Small intestine (tissue), 7 donors: ENCODE results near the gene RNF212. TPM values are rescaled to one million over a fixed set of nuclear protein-coding genes. Genes with fewer than 3 reads are reported as not detected.

Experiments used
- DNase-seq, 2 donors: peaks; one replicate each; pipeline versions ENCODE4 v3.0.0 to v3.0.0-alpha.2; 2013
- FAIRE-seq: peaks from 2 replicates; lab custom pipeline; 2012; peaks lifted over from hg19 to GRCh38; lab: Jason Lieb, UNC
- H3K27ac ChIP-seq, 3 donors: one replicate each; pipeline ENCODE4 v1.5.1; 2013; ENCODE audit warnings: low read length in 2 of 3, mild to moderate bottlenecking in 2 of 3, control low read depth in 1 of 3, inconsistent platforms in 1 of 3, low read depth in 1 of 3, moderate library complexity in 1 of 3
- H3K27me3 ChIP-seq, 3 donors: one replicate each; pipeline ENCODE4 v1.6.1; 2013; ENCODE audit warnings: low read length in 3 of 3, inconsistent platforms in 1 of 3; ENCODE audit not compliant: control insufficient read depth in 3 of 3, insufficient read depth in 3 of 3
- H3K36me3 ChIP-seq, 3 donors: one replicate each; pipeline ENCODE4 v1.6.1; 2013; ENCODE audit warnings: low read length in 3 of 3, inconsistent platforms in 1 of 3, low read depth in 1 of 3, mild to moderate bottlenecking in 1 of 3, moderate library complexity in 1 of 3; ENCODE audit not compliant: control insufficient read depth in 3 of 3, insufficient read depth in 2 of 3
- H3K4me1 ChIP-seq, 3 donors: one replicate each; pipeline ENCODE4 v1.6.1; 2013; ENCODE audit warnings: low read length in 2 of 3, inconsistent platforms in 1 of 3, low read depth in 1 of 3, mild to moderate bottlenecking in 1 of 3, moderate library complexity in 1 of 3; ENCODE audit not compliant: control insufficient read depth in 3 of 3, insufficient read depth in 2 of 3
- H3K4me3 ChIP-seq, 3 donors: one replicate each; pipeline ENCODE4 v1.5.1; 2013; ENCODE audit warnings: low read length in 3 of 3, control low read depth in 1 of 3, inconsistent platforms in 1 of 3, low read depth in 1 of 3, mild to moderate bottlenecking in 1 of 3, moderate library complexity in 1 of 3
- H3K9me3 ChIP-seq, 2 donors: one replicate each; pipeline ENCODE4 v1.6.1; 2013; ENCODE audit warnings: low read depth in 1 of 2, low read length in 1 of 2; ENCODE audit not compliant: control insufficient read depth in 2 of 2, insufficient read depth in 1 of 2
- WGBS, 3 donors: extraction: QIAGEN DNeasy Blood & Tissue Kit; methylation state at CpG; one replicate each; pipeline ENCODE4 v1.1.7; 2013; 5-methylcytosine and 5-hydroxymethylcytosine counted together
- polyA plus RNA-seq, 4 donors: library from polyadenylated mRNA; stranded (reverse) in 3 of 4; unstranded in 1 of 4; fragments of 200-250 nt in 3 of 4; fragments of 120-200 nt in 1 of 4; gene quantifications; one replicate each; pipeline versions ENCODE4 v1.2.1 to v1.2.3, GENCODE V29; 2013
- donor health status: healthy with polysubstance abuse.
- donor health status: control.
- donor health status: control.
- donor health status: Bipolar disorder and iron deficiency.
- donor health status: healthy.

The RNF212 gene
- polyA plus RNA-seq, 4 donors: 1.4 to 2.2 (median 1.7) TPM; not detected in 1

DNA sequence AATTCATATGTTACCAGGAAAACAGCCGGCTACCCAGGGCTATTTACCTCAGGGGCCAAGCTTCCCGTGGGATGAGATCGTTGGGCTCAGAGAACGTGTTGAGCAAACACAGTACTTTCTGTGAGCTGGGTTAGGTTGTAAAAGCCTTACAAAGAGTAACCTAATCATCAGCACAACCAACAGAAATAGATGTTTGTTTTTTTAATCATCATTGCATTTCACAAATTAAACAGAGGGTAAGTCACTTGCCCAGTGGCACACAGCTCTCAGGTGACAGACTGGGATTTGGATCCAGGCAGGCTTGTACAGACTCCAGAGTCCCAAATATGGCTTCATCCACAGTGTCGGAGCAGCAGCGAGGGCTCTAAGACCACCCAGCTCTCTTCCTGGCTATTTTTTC is 38.9 kb upstream of the RNF212 start:
- WGBS, 3 donors: 56 to 65% (median 57%) methylated on average over 6 of the region's 6 CpGs
- DNase-seq: no peak
- peaks cover 0 to 13% of the 10 kb centered on the region in 2 donors for H3K9me3 ChIP-seq

DNA sequence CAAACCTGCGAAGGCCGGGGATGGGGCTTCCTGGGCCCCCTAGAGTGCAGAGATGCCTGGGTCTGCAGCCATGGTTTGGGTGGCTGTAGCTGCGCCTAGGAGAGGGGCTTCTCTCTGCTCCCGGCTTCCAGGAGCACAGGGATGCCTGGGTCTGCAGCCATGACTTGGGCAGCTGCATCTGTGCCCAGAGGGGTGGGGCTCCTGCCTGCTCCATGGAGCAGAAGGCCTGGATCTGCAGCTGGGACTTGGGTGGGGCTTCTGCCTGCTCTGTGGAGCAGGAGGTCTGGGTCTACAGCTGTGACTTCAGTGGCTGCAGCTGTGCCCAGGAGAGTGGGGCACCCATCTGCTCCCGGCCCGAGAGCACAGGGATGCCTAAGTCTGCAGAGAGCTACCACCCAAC is 38.2 kb upstream of the RNF212 start:
- no peak for FAIRE-seq
- no peak overlapping the region for H3K4me3 ChIP-seq

More for the DNA sequence above, 38.9 kb upstream of the RNF212 start:
- Histone ChIP-seq H3K4me3 (no peak overlapping the region), H3K36me3 (no peaks in the 10 kb centered on the region), H3K27me3 (peaks cover 0 to 13% (median 0%) of the 10 kb centered on the region in 3 donors), H3K4me1 (no peaks in the 10 kb centered on the region), H3K27ac (no peak overlapping the region)
- no peak for FAIRE-seq

DNA sequence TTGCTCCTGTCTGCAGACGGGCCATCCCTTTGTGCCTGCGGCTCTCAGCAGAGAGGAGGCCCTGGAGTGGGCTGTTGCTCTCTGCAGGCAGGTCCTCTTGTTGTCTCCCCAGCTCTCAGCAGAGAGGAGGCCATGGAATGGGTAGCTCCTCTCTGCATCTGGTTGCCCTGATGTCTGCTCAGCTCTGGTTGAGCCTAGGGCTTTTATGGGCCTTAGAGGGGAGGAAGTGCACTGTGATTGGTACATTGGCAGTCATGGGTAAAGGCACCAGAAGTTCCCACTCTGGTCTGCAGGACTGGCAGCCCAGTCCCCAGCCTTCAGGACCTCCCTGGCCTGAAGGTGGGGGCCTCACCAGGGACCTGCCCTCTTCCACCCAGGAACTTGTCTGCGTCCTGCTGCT is 37.5 kb upstream of the RNF212 start:
- H3K27ac ChIP-seq: no peak overlapping the region
- H3K4me1 ChIP-seq: no peaks in the 10 kb centered on the region
- H3K36me3 ChIP-seq: no peaks in the 10 kb centered on the region
- peaks cover 0 to 6% (median 0%) of the 10 kb centered on the region in 3 donors for H3K27me3 ChIP-seq
- DNase-seq (no peak), FAIRE-seq (no peak)
- peaks cover 0 to 11% of the 10 kb centered on the region in 2 donors for H3K9me3 ChIP-seq
- no peak overlapping the region for H3K4me3 ChIP-seq
- WGBS, 3 donors: 76 to 97% (median 83%) methylated on average over 3 of the region's 3 CpGs

More for the DNA sequence above, 38.2 kb upstream of the RNF212 start:
- H3K27me3 ChIP-seq: peaks cover 0 to 12% (median 0%) of the 10 kb centered on the region in 3 donors
- H3K36me3 ChIP-seq: no peaks in the 10 kb centered on the region
- WGBS, 3 donors: 89 to 93% (median 92%) methylated on average over 6 of the region's 6 CpGs
- no peak overlapping the region for H3K27ac ChIP-seq
- H3K4me1 ChIP-seq: no peaks in the 10 kb centered on the region
- no peak for DNase-seq
- H3K9me3 ChIP-seq: peaks cover 0 to 11% of the 10 kb centered on the region in 2 donors

DNA sequence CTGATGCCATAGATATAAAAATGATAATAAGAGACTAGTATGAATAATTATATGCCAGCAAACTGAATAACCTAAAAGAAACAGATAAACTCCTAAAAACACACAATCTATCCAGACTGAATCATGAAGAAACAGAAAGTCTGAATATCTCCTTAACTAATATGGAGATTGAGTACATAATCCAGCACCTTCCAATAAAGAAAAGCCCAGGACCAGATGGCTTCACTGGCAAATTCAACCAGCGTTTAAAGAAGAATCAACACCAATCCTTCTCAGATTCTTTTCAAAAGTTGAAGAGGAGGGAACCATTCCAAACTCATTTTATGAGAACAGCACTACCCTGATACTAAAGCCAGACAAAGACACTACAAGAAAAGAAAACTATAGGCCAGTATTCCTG is 26.5 kb upstream of the RNF212 start:
- peaks cover 0 to 7% (median 0%) of the 10 kb centered on the region in 3 donors for H3K27me3 ChIP-seq
- no peak for FAIRE-seq
- 83 to 93% (median 88%) methylated on average over 1 of the region's 1 CpG for WGBS, 3 donors
- no peaks in the 10 kb centered on the region for H3K36me3 ChIP-seq
- H3K9me3 ChIP-seq: peaks cover 0 to 3% of the 10 kb centered on the region in 2 donors
- H3K4me1 ChIP-seq: peaks cover 0 to 3% (median 0%) of the 10 kb centered on the region in 3 donors
- DNase-seq: no peak
- no peak overlapping the region for H3K27ac ChIP-seq
- no peak overlapping the region for H3K4me3 ChIP-seq

DNA sequence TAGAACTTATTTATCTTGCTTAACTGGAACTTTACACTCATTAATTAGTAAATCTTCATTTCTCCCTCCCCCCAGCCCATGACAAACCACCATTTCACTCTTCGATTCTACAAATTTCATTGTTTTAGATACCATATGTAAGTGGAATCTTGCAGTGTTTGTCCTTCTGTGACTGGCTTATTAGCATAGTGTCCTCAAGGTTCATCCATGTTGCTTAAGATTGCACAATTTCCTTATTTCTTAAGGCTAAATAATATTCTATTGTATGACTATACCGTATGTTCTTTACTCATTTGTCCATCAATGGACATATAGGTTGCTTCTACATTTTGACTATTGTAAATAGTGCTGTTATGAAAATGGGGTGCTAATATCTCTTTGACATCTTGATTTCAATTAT is 24.5 kb upstream of the RNF212 start:
- 80 to 87% (median 80%) methylated on average over 2 of the region's 2 CpGs for WGBS, 3 donors
- Histone ChIP-seq H3K4me3 (no peak overlapping the region), H3K36me3 (no peaks in the 10 kb centered on the region), H3K27me3 (peaks cover 0 to 4% (median 0%) of the 10 kb centered on the region in 3 donors), H3K9me3 (no peaks in the 10 kb centered on the region), H3K27ac (no peak overlapping the region), H3K4me1 (peaks cover 0 to 3% (median 0%) of the 10 kb centered on the region in 3 donors)
- FAIRE-seq (no peak), DNase-seq (peak in 1 of 2 donors; percentile 20)

DNA sequence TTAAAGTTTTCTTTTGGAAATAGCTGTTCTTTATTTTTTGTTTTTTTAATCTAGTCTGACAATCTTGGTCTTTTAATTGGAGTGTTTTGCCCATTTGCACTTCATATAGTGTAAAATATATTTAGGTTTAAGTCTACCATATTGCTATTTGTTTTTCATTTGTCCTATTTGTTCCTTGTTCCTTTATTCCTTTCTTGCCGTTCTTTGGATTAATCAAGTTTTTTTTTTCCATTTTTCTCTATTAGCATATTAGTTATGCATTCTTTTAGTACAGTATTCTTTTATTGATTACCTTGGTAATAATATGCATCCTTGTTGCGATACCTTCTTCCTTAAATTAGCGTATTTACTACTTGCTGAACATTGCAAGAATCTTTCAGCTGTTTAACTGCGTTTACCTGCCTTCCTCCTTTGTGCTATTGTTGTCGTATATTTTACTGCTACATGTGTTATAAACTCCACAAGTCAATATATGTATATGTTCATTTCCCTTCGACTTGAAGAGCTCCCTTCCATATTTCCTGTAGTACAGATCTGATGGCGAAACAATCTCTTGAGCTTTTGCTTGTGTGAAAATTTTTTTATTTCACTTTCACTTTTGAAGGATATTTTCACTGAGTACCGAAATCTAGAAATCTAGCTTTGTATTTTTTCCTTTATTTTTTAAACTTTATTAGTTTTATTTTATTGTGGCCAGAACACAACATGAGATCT is 23.9 kb upstream of the RNF212 start:
- peak; percentile 30 for FAIRE-seq
- H3K9me3 ChIP-seq: no peaks in the 10 kb centered on the region
- peak in 1 of 2 donors; percentile 49 for DNase-seq
- peaks cover 0 to 3% (median 0%) of the 10 kb centered on the region in 3 donors for H3K4me1 ChIP-seq
- H3K27me3 ChIP-seq: no peaks in the 10 kb centered on the region
- peak overlapping the region in 1 of 3 donors; percentile 11 for H3K4me3 ChIP-seq
- no peak overlapping the region for H3K27ac ChIP-seq
- no peaks in the 10 kb centered on the region for H3K36me3 ChIP-seq
- 29 to 53% (median 32%) methylated on average over 8 of the region's 8 CpGs for WGBS, 3 donors

DNA sequence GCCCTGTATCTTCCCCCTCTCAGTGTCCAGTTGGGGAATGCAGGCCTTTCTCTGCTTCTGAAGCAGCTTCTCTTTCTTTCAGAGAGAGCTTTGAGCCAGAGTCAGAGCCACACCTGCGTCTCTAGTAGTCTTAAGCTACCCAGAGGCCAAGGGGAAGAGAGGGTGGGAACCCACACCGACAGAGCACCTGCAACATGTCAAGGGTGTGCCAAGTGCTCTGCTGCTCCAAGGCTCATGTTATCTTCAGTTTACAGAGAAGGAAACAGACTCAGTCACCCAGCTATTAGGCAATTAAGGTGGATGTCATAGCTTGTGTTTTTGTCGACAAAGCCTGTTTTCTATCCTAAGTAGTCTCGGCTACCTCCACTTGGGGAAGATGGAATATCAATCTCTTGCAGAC is 22.7 kb upstream of the RNF212 start:
- WGBS, 3 donors: 7 to 30% (median 21%) methylated on average over 4 of the region's 4 CpGs

DNA sequence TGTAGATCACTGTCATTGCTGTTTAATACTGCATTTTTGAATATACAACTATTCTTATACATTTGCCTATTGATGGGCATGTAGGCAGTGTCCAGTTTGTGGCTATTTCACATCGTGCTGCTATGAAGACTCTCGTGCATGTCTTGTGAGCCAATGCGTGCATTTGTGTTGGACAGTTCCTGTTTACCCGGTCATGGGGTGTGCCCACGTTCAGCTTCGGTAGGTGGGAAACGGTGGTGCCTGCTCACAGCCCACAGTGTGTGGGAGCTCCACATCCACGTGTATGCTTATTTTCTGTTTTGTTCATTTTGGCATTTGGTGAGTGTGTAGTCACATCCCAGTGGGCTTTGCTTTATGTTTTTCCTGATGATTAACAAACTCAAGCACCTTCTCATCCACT is 19.7 kb upstream of the RNF212 start:
- Histone ChIP-seq H3K9me3 (no peaks in the 10 kb centered on the region), H3K27me3 (no peaks in the 10 kb centered on the region), H3K4me1 (peaks cover 0 to 3% (median 0%) of the 10 kb centered on the region in 3 donors), H3K36me3 (no peaks in the 10 kb centered on the region), H3K27ac (no peak overlapping the region), H3K4me3 (no peak overlapping the region)
- FAIRE-seq (no peak), DNase-seq (no peak)
- 66 to 76% (median 75%) methylated on average over 8 of the region's 8 CpGs for WGBS, 3 donors

More for the DNA sequence above, 22.7 kb upstream of the RNF212 start:
- H3K36me3 ChIP-seq: no peaks in the 10 kb centered on the region
- peak overlapping the region in 1 of 3 donors; percentile 18 for H3K27ac ChIP-seq
- DNase-seq (peak; percentile 78 to 87), FAIRE-seq (no peak)
- no peak overlapping the region for H3K4me3 ChIP-seq
- peaks cover 0 to 3% (median 0%) of the 10 kb centered on the region in 3 donors for H3K4me1 ChIP-seq
- no peaks in the 10 kb centered on the region for H3K27me3 ChIP-seq
- H3K9me3 ChIP-seq: no peaks in the 10 kb centered on the region
